HG03521 (cell line): ENCODE data around the gene DLG2.

ENCODE experiments used
- ATAC-seq: cut with Tn5 transposase; IDR thresholded peaks from one replicate; pipeline ENCODE4 v1.9.1; 2021; ENCODE audit warnings: mild to moderate bottlenecking, moderate library complexity; ENCODE audit not compliant: unreplicated experiment

DLG2 gene

DNA sequence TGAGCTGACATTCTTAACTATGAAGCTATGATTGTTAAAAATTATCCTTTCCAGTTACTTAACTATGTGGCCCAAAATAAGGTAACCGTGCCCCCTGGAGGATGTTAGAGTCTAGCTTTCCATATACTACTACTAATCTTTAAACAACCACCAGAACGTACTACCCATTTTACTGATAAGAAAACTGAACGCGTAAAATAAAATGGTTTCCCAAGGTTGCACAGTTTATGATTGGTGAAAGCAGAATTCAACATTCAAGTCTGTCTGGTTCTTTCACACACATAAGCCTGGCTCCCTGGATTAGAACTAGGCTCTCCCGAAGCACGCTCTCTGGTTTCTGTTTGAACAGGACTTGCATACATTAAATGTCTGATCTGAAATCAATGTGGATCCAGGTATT is 1903.1 kb downstream of the DLG2 start:
- peak; percentile 43 for ATAC-seq

DNA sequence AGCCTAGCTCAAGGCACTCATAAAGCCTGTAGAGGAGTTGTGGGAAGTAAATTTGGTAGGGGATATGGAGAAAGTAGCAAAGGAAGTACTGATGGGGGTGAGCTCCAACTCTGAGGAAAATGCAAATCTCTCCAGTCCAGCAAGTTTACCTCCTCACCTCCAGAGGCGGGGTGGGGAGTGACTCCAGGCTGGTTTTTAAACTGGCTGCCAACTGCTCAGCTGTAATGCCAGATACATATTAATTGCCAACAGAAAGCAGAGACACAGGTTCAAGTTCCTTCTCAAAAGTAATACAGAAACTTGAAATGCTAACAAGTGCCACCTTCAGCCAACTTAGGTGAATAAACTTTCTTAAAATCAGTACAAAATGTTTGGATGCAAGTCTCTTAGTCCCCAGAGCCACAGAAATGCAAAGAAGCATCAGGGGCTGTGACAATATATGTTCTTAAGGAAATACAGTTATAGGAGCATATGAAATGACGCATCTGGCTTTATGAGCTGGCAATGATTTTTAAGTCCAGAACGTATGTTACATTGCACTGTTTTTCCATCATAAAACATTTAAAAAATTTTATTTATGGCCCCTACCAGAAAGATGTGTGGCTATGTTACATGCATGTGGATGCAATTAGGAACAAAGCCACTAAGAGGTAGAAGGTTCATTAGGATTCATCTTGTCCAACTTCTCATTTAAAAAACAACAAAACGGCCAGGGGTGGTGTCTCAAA is 1904.6 kb downstream of the DLG2 start:
- no peak for ATAC-seq

DNA sequence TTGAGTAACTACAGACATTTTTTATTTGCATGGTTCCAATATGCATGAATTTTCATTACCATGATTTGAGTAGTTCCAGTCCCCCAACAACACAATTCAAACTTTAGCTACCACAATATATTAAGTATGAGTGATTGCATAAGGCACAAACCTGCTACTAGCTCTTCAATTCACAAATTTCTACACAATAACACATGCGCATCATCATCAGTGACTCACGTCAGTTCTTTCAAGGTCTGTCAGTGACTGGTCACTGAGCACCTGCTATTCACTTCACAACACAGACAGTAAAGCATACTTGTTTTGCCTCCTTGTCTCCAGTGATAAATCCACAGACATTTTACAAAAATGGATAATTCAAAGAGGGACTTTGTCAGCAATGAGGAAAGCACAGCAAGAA is 1905.9 kb downstream of the DLG2 start:
- ATAC-seq = no peak

DNA sequence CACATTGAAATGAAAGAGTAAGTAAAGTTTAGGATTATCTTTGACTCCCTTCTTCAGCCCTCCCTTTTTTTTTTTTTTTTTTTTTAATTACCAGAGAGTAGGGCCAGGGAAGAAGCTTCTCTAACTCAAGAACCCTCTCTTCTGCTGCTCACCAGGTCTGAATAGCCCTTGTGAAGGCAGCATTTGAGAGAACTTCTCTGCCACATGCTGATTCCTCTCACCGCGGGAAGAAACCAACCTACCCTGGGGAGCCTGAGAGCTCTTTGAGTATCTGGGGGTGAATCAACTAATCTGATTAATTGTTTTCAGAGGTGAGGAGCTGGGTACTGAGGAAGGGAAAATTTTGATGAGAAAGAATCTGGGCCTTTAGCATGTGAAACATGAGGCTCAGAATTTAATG is 1906.5 kb downstream of the DLG2 start:
- no peak for ATAC-seq

DNA sequence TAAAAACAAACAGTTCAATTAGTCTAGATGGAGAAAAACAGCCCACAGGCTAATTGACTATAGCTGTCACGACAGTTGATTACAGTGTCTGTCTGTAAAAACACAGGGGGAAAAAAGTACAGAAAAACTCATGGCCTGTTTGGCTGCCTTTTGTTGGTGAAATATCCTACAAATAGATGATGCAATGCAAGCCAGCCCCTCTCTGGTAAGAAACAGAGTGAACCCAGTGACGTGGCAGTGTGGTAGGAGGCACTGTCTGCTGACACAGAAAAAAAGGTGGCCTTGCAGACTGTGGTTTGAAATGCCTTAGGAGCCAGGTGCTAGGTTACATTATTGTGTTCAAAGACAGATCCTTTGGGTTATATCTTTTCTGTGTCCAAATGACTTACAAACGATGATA is 1909.6 kb downstream of the DLG2 start:
- ATAC-seq = no peak

DNA sequence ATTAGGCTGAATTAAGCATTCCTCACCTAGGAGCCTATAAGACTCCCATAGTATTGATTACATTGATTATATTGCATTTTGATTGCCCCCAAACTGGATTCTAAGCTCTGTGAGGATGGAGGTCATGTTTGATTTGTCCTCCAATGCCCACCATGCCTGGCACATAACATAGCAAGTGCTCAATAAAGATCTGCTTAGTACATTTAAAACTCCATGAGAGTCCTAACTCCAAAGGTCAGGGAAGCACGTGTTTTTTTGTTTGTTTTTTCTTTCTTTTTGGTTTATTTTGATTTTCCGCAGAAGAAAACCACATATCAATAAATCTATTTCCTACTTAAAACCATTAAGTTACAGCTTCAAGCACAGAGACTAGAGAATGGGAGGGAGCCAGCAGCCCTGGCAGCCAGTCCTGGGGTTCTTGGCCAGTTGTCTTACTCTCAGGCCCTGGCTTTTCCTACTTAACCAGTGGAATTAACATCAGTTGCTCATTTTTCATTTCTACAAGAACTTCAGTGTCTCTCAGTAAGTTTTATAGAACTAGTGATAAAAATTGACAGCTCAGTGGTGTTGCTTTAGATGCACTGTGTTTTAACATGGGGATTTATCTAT is 1911.1 kb downstream of the DLG2 start:
- no peak for ATAC-seq

DNA sequence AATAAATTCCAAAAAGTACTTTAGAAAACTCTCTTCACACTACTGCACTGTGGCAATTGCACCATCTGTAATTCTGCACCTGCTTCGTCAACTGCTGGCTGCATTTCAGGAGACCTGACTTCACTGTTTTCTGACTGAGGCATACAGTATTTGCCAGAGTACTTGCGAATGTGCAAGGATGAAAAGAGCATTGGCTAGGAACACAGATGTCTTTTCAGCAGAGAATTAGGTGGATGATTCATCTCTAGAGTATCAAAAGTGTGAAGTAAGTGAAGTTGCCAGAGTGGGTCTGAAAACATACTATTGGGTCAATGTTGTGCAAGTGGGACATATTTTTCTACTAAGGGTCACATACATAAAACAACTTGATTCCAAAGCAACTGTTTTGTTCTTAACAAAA is 1913.4 kb downstream of the DLG2 start:
- ATAC-seq = no peak

DNA sequence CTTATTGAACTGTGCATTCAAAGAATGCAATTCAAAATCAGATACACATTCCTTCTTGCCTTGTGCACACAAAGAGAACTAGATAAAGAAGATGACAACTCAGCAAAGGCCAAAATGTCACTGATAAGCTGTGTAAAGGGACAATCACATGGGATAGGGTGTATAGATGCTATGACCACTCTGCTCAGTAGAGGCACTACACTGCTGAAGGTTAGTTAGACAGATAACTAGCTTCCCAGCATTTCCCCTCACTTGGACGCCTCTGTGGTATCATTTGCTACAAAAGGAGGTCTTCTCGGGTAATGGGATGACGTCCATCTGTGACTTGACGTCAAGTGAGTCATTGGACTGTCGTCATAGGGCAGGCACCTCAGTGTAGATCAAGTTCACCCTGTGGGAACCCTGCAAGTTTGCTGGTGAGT is 1916.0 kb downstream of the DLG2 start:
- no peak for ATAC-seq

DNA sequence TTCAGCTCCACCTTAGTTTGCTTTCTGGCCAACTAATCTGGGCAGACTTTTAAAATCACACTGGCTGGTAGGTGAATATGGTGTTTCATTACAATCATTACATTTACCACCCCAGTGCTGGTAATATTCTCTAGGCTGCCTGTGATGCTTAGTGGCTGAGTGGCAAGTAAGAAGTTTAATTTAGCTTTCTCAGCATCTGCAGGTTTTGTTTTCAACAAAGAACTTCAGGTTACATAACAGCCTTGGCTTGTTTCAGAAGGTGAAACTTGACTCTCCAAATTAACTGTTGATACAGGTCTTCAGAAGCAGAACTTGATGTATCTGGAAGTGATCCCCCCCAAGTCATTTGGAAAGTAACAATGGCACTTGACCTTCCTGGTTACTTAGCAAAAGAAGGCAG is 1917.7 kb downstream of the DLG2 start:
- no peak for ATAC-seq

DNA sequence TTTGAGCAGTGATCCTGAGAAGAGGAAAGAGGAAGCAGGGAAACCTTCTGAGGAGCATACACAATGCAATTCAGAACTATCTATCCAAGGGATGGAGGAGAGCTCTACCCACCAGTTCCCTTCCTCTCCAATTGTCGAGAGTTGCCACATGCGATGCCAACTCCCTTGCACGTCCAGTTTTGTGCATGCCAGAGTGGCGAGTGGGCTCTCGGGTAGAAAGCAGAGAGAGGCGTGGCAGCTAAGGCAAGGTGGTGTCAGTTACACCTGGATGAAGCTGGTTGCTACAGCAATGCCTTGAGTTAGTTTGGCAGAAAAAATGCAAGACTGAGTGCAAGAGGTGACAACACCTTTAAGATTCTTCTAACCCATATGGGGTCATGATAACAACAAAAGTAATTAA is 1920.6 kb downstream of the DLG2 start:
- ATAC-seq = no peak

DNA sequence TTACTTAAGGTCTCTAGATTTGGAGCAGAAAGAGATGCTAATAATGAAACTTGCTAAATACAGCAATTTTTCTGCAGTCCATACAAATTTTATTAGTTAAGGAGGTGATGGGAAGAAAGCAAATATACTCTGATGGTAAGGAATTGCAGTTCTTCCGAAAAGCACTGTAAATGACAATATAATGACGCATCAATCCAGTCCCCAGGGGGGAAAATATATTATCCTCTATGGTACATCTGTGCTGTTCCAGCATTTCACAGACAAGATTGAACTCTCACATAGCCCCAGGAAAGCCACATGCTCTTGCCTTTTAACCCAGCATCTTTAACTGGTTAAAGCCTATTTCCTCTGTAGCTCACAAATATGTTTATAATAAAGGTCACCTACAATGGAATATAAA is 1924.3 kb downstream of the DLG2 start:
- ATAC-seq = no peak

DNA sequence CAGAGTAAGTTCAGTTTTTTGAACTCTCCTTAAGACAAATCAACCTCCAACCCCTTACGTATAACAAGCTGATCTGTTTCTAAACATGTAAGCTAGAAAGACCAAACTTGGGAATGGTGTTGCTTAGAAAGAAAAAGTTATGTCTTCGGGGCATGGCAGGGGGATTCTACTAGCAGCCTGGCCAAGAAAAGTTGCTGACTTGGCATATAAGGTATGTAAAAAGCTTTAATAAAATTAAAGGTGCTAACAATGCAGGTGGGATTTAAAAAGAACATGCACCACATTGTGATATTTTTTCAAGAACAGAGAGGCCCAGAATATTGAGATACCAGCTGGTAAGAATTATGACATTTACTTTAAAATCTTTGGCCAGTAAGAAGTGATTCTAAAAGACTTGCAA is 1929.6 kb downstream of the DLG2 start:
- no peak for ATAC-seq

DNA sequence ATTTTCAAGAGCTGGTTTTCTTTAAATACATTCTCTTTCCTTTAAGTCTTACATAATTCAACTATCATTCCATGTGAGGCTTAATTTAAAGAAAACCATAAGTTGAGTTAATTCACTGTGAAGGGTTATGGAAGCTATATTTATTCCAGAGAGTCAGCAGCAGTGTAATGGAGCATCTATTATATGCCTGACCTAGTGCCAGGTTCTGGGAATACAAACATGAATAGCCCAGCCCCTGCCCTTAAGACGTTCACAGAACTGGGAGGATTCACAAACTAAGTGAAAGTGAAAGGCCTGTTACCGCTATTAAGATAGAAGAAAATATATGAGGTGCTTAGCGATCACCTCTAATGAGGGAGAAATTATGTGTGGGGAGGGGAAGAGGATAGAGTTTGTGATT is 1932.1 kb downstream of the DLG2 start:
- no peak for ATAC-seq

DNA sequence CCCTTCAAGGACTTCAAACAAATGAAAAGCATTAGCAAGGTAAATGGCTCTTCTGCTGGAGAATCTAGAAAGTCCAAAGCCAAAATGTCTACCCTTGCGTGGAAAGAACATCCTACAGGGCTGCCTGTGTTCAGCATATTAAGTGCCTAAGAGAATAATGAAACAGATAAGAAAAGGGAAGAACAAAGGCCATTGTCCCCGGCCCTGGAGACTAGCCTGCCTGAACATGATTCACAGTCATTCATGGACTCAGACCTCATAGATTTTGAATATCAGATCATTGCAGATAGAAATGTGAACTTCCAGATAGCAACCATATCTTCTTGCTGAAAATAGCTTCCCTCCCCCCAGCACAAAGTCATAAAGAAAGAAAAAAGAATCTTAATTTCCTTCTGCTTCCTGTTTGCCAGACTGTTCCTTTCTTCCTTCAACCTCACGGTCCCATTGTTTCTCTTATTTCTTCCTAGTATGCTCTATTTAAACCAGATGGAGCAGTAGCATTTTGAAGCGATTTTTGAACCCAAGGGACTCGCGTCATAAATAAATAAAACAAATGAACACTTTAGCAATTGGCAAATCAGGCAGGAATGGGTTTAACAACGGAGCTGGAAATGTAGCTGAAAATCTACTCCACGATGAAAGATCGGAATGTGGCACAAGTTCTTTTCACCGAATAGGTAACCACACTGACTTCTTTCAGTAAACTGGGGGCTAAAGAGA is 1932.8 kb downstream of the DLG2 start:
- no peak for ATAC-seq

DNA sequence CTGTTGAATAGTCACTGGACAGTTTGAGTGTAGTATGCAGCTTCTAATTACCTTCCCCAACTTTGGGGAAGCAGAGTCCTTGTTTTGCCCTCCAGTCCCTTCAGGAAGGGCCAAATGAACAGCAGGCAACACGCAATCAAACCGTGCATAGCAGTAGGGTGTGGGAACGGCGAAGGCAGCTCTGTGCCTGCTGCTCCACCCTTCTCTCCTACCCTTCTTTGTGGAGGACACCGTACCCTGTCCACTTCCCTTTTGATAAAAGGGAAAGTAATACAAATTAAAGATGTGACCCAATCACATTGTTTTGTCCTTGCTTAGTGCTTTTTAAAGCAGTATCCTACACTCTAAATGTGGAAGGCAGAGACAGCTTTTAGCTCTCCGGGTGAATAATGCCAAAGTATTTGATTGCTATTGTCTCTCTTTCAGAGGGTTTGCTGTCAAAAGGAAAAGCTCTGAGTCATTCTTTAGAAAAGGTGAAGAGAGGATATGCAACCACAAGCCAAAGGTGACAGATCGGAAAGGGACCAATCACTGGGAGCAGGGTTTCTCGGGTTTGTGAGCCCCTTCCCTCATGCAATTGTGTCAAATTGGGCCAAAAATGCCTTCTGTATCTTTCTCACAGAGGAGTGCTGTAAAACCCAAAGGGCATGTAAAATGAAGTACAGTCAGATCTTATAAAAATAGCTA is 1933.7 kb downstream of the DLG2 start:
- no peak for ATAC-seq

DNA sequence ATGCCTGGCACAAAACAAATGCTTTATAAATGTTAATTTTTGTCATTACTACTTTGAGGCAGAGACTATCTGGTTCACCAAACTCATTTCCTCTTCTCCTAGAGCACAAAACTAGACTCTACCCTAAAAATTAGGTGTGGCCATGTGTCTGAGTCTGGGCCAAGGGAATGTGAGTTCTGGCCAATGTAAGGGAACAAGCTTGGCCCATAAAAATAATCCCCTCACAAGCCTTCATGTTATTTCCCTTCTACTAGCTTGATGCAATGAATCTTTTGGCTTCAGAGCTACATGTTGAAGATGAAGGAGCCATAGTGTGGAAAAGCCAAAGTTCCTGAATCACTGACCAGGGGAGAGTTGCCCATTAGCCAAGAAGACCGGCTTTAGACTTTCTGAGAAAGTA is 1934.5 kb downstream of the DLG2 start:
- ATAC-seq = no peak

DNA sequence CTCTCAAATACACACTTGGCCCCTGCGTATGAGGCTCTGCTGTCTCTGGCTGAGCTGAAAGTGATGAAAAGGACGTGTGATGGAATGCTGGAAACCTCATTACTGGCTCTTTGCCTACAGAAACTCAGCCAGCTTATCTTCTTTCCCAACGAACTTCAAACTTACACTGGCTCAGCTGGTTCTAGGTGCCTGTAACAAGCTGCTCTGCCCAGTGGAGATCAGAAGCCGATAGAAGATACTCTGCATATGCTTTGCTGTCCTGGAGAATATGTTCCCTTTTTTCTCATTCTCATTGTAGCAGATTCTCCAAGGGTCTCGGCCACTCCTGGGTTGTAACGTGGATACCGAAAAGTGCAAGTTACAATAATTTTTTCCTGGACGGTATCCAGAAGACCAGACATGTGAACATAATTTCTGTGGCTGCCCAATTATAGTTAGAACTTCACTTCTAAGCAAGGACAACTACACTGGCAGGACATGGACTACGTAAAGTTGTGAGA is 1935.6 kb downstream of the DLG2 start:
- no peak for ATAC-seq

DNA sequence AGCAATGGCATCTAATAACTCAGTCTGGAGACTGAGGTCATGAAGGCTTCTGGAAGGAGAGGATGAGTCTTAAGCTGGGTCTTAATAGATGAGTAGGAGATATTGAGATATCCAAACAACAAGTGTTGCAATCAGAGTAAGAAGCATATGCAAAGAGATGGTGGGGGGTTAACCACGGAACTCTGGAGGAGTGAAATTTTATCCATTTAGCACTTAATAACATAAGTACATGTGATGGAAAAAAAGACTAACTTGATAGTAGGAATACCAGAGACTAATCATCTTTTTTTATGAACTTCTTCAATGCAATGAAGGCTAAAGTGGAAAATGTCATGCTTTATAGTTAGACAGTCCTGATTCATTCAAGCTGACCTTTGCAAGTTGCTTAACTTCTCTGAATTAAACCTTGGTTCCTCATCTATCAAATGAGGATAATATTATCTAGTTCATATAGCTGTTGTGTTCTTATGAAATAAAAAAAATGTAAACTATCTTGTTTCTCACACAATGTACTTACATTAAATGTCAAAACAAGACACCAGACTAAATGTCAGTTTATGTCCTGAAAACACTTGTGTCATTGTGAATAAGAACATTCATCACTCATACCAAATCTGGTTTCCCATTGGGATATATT is 1937.9 kb downstream of the DLG2 start:
- no peak for ATAC-seq

DNA sequence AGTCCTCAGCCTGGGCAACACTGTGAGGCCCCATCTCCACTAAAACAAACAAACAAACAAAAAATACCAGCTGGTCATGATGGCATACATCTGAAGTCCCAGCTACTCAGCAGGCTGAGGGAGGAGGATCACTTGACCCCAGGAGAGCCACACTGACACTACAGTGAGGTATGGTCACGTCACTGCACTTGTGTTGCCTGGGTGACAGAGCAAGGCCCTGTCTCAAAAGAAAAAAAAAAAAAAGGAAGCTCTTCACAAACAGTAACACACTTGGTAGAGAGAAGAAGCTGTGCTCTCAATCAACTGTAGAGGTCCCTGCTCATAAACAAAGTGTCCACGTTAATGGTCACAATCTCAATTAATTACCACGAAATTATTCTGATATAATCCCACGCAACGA is 1939.4 kb downstream of the DLG2 start:
- no peak for ATAC-seq

DNA sequence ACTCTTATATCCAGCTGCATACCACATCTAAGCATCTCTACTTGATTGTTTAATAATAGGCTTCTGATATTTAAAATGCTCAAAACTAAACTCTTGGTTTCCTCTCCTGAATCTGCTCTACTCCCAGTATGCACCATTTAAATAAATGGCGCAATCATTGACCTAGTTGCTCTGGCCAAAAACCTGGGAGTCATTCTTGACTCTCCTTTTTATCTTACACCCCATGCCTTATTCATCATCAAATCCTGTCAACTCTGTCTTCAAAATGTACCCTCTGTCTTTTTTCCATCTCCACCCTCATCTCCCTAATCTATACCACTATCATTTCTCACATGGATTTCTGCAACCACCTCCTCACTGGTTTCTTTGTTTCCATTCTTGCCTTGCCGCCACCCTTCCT is 1941.4 kb downstream of the DLG2 start:
- ATAC-seq = no peak

DNA sequence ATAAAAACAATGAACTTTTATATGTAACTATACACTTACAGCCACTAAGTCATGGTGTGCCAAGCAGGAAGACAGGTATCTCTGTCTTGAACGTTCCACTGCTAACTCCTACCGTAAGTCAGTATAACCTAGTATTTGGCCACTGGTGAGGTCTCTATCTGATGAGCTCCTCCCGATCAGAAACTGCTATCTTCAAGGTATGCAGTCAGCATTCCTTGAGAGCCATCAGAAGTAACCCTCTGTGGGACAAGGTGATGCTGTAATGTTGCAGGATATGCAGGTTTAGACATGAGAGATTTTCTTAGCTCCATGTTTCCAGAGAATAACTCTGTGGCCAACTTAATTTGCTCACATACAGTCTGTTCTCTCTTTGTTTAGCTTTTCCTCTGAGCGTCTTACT is 1943.1 kb downstream of the DLG2 start:
- ATAC-seq = no peak
